SK-N-MC (cell line): ENCODE results near the gene GOLGA7B.

Experiments
- DNase-seq: peaks from one replicate; pipeline ENCODE4 v3.0.0-alpha.2; 2011; ENCODE audit warnings: low read depth, low spot score
- H3K27ac ChIP-seq: fragments of 200-600 bp; sonication (generic); 2 replicates; pipeline ENCODE4 v1.5.1; 2016; ENCODE audit warnings: mixed run types
- H3K36me3 ChIP-seq: fragments of 200-600 bp; sonication (generic); 2 replicates; pipeline ENCODE4 v1.6.1; 2017; ENCODE audit warnings: antibody characterized with exemption, low read length, mixed read lengths; ENCODE audit not compliant: insufficient read depth
- H3K4me3 ChIP-seq: fragments of 200-600 bp; sonication (generic); 2 replicates; pipeline ENCODE4 v1.5.1; 2016
- H3K9ac ChIP-seq: fragments of 200-600 bp; sonication (generic); 2 replicates; pipeline ENCODE4 v1.8.0; 2017; ENCODE audit warnings: mixed run types, mixed read lengths; ENCODE audit not compliant: insufficient read length
- H3K9me3 ChIP-seq: fragments of 200-600 bp; sonication (generic); 2 replicates; pipeline ENCODE4 v1.6.1; 2017; ENCODE audit warnings: low read depth, mild to moderate bottlenecking, antibody characterized with exemption, low read length, moderate library complexity, mixed read lengths
- EZH2 ChIP-seq: fragments of 200-600 bp; sonication (generic); IDR thresholded peaks from one replicate; pipeline ENCODE4 v1.6.1; 2017; ENCODE audit warnings: antibody characterized with exemption
- FOXP2 ChIP-seq: optimal IDR thresholded peaks from 2 replicates; pipeline ENCODE3; 2011; ENCODE audit warnings: mild to moderate bottlenecking, moderate library complexity; ENCODE audit not compliant: insufficient read depth; ENCODE audit errors: extremely low read length, control extremely low read depth
- POLR2AphosphoS5 ChIP-seq: IDR thresholded peaks from 2 replicates; pipeline ENCODE4 v1.6.1; 2012; ENCODE audit warnings: mild to moderate bottlenecking, low read depth, low read length, borderline replicate concordance

Gene GOLGA7B

GRCh38 chr10:97882142-97883091 lies 32.8 kb downstream of the GOLGA7B start:
- no peak overlapping the region for H3K4me3 ChIP-seq
- H3K9me3 ChIP-seq: no peaks in the 10 kb centered on the region
- DNase-seq: no peak
- H3K9ac ChIP-seq: no peak overlapping the region
- H3K36me3 ChIP-seq: no peaks in the 10 kb centered on the region
- no peak overlapping the region for H3K27ac ChIP-seq
- TF ChIP-seq EZH2 (no peak), POLR2AphosphoS5 (no peak), FOXP2 (no peak)

- H3K9ac ChIP-seq: no peak overlapping the region
- TF ChIP-seq FOXP2: no peak
- TF ChIP-seq EZH2: no peak
- no peak for TF ChIP-seq POLR2AphosphoS5
- DNase-seq: no peak
- H3K4me3 ChIP-seq: no peak overlapping the region
- no peak overlapping the region for H3K27ac ChIP-seq
- H3K36me3 ChIP-seq: no peaks in the 10 kb centered on the region
- no peaks in the 10 kb centered on the region for H3K9me3 ChIP-seq
Observed at GRCh38 chr10:97883092-97883485, 33.4 kb downstream of the GOLGA7B start.

GRCh38 chr10:97886286-97886685 lies 36.6 kb downstream of the GOLGA7B start:
- DNase-seq: no peak
- no peak overlapping the region for H3K4me3 ChIP-seq
- H3K9ac ChIP-seq: no peak overlapping the region
- no peaks in the 10 kb centered on the region for H3K36me3 ChIP-seq
- no peak overlapping the region for H3K27ac ChIP-seq
- no peaks in the 10 kb centered on the region for H3K9me3 ChIP-seq
- TF ChIP-seq EZH2 (no peak), FOXP2 (no peak), POLR2AphosphoS5 (no peak)

GRCh38 chr10:97887399-97887798 lies 37.8 kb downstream of the GOLGA7B start:
- H3K36me3 ChIP-seq: no peaks in the 10 kb centered on the region
- H3K9ac ChIP-seq: no peak overlapping the region
- no peak overlapping the region for H3K4me3 ChIP-seq
- H3K9me3 ChIP-seq: no peaks in the 10 kb centered on the region
- no peak overlapping the region for H3K27ac ChIP-seq
- TF ChIP-seq POLR2AphosphoS5 (no peak), FOXP2 (no peak), EZH2 (no peak)
- DNase-seq: no peak

- TF ChIP-seq EZH2 (no peak), FOXP2 (no peak)
- H3K9me3 ChIP-seq: no peaks in the 10 kb centered on the region
- H3K9ac ChIP-seq: no peak overlapping the region
- no peak overlapping the region for H3K27ac ChIP-seq
- no peaks in the 10 kb centered on the region for H3K36me3 ChIP-seq
- no peak overlapping the region for H3K4me3 ChIP-seq
- DNase-seq: no peak
Observed at GRCh38 chr10:97888134-97888533, 38.5 kb downstream of the GOLGA7B start.

- peak overlapping the region; percentile 75; the same call in 1 of the 2 replicates for H3K27ac ChIP-seq
- TF ChIP-seq POLR2AphosphoS5 (no peak), FOXP2 (no peak), EZH2 (no peak)
- no peak for DNase-seq
Observed at GRCh38 chr10:97888641-97889262, 39.1 kb downstream of the GOLGA7B start.

GRCh38 chr10:97889461-97890265 lies 40.0 kb downstream of the GOLGA7B start:
- H3K27ac ChIP-seq: peak overlapping the region; percentile 75
- no peak for DNase-seq
- TF ChIP-seq EZH2 (no peak), POLR2AphosphoS5 (no peak), FOXP2 (no peak)
- no peaks in the 10 kb centered on the region for H3K36me3 ChIP-seq
- no peaks in the 10 kb centered on the region for H3K9me3 ChIP-seq
- H3K9ac ChIP-seq: no peak overlapping the region
- peak overlapping the region; percentile 45 for H3K4me3 ChIP-seq

More at GRCh38 chr10:97888641-97889262, 39.1 kb downstream of the GOLGA7B start:
- Histone ChIP-seq H3K9ac (no peak overlapping the region), H3K36me3 (no peaks in the 10 kb centered on the region), H3K4me3 (peak overlapping the region; percentile 45), H3K9me3 (no peaks in the 10 kb centered on the region)
